Ovary (tissue), 3 donors: ENCODE measurements around the gene MBNL3.

Experiments used
- POLR2A ChIP-seq: fragments of 450-650 bp; IDR thresholded peaks from one replicate; pipeline ENCODE4 v1.6.1; 2017; ENCODE audit warnings: antibody characterized with exemption, mild to moderate bottlenecking, moderate library complexity
- TF ChIP-seq, protein P1 (sequence below), 3 donors: fragments of 450-650 bp in 2 of 3; fragments of 200-600 bp in 1 of 3; IDR thresholded peaks; one replicate each; pipeline versions ENCODE4 v1.5.1 to v1.8.0; 2016 to 2022; ENCODE audit warnings: antibody characterized with exemption in 3 of 3, mild to moderate bottlenecking in 1 of 3
- donor health status: DM: no; HTN: no; CAD: no.

DNA sequence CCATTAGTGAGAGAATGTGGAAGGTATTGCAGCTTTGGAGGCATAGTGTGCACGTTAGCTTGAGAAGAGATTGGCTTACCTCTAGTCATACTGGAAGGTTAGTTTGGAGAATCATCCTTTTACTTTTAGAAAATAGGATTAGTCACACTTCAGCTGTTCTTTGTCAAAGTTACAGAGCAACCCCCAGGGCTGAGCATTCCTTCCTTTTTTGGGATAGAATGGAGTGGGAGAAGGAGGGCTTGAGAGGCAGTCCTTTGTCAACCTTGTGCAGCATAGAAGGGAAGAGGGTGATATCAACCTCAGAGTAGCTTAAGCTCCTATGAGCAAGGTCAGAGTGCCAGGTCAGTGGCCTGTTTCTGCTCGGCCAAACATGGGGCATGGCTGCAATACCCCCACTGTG is 8.6 kb upstream of the MBNL3 start:
- TF ChIP-seq, protein P1, sequence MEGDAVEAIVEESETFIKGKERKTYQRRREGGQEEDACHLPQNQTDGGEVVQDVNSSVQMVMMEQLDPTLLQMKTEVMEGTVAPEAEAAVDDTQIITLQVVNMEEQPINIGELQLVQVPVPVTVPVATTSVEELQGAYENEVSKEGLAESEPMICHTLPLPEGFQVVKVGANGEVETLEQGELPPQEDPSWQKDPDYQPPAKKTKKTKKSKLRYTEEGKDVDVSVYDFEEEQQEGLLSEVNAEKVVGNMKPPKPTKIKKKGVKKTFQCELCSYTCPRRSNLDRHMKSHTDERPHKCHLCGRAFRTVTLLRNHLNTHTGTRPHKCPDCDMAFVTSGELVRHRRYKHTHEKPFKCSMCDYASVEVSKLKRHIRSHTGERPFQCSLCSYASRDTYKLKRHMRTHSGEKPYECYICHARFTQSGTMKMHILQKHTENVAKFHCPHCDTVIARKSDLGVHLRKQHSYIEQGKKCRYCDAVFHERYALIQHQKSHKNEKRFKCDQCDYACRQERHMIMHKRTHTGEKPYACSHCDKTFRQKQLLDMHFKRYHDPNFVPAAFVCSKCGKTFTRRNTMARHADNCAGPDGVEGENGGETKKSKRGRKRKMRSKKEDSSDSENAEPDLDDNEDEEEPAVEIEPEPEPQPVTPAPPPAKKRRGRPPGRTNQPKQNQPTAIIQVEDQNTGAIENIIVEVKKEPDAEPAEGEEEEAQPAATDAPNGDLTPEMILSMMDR (IDR thresholded peaks at IDR 0.05), result no peak
- no peak for TF ChIP-seq POLR2A
